Esophagus (tissue), 2 donors: ENCODE results near the gene MT1X. TPM values are rescaled to one million over a fixed set of nuclear protein-coding genes. Genes with fewer than 3 reads are reported as not detected.
"Not testable (repeated sequence)": the region's sequence is repeated elsewhere in the genome, so short reads cannot be mapped to it uniquely, and the experiment has no call there.

Experiments
- H3K27ac ChIP-seq, 2 donors: one replicate each; pipeline ENCODE4 v1.5.1; 2013; ENCODE audit warnings: low read depth in 2 of 2, mild to moderate bottlenecking in 2 of 2, inconsistent platforms in 1 of 2, low read length in 1 of 2, moderate library complexity in 1 of 2
- H3K27me3 ChIP-seq, 2 donors: one replicate each; pipeline ENCODE4 v1.6.1; 2013; ENCODE audit warnings: low read length in 2 of 2, control low read depth in 1 of 2, mild to moderate bottlenecking in 1 of 2; ENCODE audit not compliant: insufficient read depth in 2 of 2, control insufficient read depth in 1 of 2
- H3K36me3 ChIP-seq, 2 donors: one replicate each; pipeline ENCODE4 v1.6.1; 2013; ENCODE audit warnings: low read length in 1 of 2; ENCODE audit not compliant: control insufficient read depth in 2 of 2, insufficient read depth in 2 of 2
- H3K4me1 ChIP-seq, 2 donors: one replicate each; pipeline ENCODE4 v1.6.1; 2013; ENCODE audit warnings: low read length in 1 of 2; ENCODE audit not compliant: control insufficient read depth in 2 of 2, insufficient read depth in 2 of 2
- H3K4me3 ChIP-seq, 2 donors: one replicate each; pipeline ENCODE4 v1.5.1; 2013; ENCODE audit warnings: low read length in 2 of 2, mild to moderate bottlenecking in 2 of 2, low read depth in 1 of 2, moderate library complexity in 1 of 2
- H3K9me3 ChIP-seq, 2 donors: one replicate each; pipeline ENCODE4 v1.6.1; 2013; ENCODE audit warnings: mild to moderate bottlenecking in 2 of 2, low read depth in 1 of 2, low read length in 1 of 2, moderate library complexity in 1 of 2; ENCODE audit not compliant: control insufficient read depth in 2 of 2, insufficient read depth in 1 of 2
- WGBS, 2 donors: extraction: QIAGEN DNeasy Blood & Tissue Kit; methylation state at CpG; one replicate each; pipeline ENCODE4 v1.1.7; 2013; 5-methylcytosine and 5-hydroxymethylcytosine counted together
- polyA plus RNA-seq, 2 donors: library from polyadenylated mRNA; stranded (reverse); fragments of 200-250 nt; gene quantifications; one replicate each; pipeline ENCODE4 v1.2.3, GENCODE V29; 2013
- donor health status: healthy with polysubstance abuse.
- donor health status: Bipolar disorder and iron deficiency.

The MT1X gene
- polyA plus RNA-seq, 2 donors = 1,462 to 1,505 TPM

DNA sequence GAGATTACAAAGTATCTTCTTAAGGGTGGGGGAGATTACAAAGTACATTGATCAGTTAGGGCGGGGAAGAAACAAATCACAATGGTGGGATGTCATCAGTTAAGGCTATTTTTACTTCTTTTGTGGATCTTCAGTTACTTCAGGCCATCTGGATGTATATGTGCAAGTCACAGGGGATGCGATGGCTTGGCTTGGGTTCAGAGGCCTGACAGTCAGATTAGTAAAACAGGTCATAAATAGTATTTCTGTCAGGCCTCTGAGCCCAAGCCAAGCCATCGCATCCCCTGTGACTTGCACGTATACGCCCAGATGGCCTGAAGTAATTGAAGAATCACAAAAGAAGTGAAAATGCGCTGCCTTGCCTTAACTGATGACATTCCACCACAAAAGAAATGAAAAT is 7.7 kb upstream of the MT1X start:
- 78 to 81% methylated on average over 6 of the region's 6 CpGs for WGBS, 2 donors
- H3K4me1 ChIP-seq, H3K9me3 ChIP-seq, H3K36me3 ChIP-seq, H3K27me3 ChIP-seq, H3K27ac ChIP-seq, H3K4me3 ChIP-seq: not testable (repeated sequence)

DNA sequence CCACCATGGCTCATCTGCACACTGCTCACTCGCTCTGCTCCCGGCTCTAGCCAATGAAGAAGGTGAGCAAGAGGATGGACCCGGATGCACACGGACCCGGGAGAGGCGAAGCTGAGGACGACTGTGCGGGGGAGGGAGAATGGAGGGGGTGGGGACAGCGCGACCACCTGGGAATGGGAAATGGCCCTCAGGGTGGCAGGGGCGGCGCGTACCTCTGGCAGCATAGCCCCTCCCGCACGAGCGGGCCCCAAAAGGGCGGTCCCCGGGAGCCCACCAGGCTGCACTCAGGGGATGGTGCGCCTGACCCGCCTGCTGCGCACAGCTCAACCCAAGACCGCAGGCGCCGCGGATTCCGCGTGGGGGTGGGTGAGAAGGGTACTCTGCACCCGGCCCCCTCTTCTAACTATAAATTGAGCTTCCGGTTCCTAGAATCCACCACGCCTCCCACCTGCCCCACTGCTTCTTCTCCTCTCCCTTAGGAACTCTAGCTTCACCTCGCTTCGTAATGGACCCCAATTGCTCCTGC is 6.5 kb upstream of the MT1X start:
- Histone ChIP-seq H3K4me3 (peak overlapping the region; percentile 5 to 31), H3K36me3 (no peaks in the 10 kb centered on the region), H3K27ac (peak overlapping the region in 1 of 2 donors; percentile 4), H3K9me3 (no peaks in the 10 kb centered on the region), H3K4me1 (peaks cover 0 to 5% of the 10 kb centered on the region in 2 donors), H3K27me3 (no peaks in the 10 kb centered on the region)
- 26 to 36% methylated on average over 14 to 32 of the region's 32 CpGs for WGBS, 2 donors

DNA sequence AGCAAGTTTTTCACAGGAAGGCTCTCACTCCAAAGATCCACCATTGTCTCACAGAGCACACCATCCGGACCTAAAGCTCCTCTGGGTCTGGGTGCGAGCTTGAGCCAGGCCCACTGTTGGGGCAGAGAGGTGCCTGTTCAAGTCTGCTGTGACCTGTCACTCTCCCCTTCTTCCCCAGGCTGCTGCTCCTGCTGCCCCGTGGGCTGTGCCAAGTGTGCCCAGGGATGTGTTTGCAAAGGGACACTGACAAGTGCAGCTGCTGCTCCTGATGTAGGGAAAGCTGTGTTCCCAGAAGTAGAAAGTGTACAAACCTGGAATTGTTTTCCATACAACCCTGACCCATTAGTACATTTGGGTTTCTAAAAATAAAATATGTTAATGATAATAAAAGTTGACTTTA is 4.8 kb upstream of the MT1X start:
- no peaks in the 10 kb centered on the region for H3K27me3 ChIP-seq
- no peak overlapping the region for H3K27ac ChIP-seq
- whole genome bisulfite sequencing, 2 donors = 75 to 77% methylated on average over 3 of the region's 3 CpGs
- no peak overlapping the region for H3K4me3 ChIP-seq
- no peaks in the 10 kb centered on the region for H3K9me3 ChIP-seq
- H3K36me3 ChIP-seq = no peaks in the 10 kb centered on the region
- peaks cover 0 to 7% of the 10 kb centered on the region in 2 donors for H3K4me1 ChIP-seq

DNA sequence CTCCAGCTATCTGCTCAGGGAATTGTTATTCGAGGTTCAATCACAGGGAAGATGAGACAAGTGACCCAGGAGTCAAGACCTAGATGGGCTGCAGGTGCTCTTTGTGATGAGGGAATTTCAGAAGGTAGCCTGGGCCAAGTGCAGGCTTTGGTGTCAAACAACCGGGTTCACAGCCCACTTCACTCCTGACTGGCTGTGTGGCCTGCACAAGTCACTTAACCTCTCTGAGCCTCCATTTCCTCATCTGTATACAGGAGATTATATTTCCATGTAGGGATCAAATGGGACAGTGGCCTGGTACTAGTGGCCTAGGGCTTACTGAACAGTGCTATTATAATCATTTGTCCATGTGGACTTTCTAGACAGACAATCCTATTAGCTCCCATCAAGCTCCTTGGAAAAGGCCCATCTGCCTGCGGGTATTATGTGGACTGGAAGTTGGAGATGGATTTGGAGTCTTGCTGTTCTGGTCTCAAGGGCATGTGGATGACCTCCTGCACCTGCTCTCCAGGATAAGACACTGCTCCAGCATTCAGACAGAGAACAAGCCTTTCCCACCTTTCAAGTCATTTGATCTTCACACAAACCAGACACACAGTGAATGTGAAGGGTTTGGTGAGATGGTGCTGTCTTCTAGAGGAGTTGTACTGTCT is 3.1 kb upstream of the MT1X start:
- Histone ChIP-seq H3K27me3 (no peaks in the 10 kb centered on the region), H3K9me3 (no peaks in the 10 kb centered on the region), H3K36me3 (no peaks in the 10 kb centered on the region), H3K4me3 (no peak overlapping the region), H3K27ac (peak overlapping the region in 1 of 2 donors; percentile 7), H3K4me1 (peaks cover 1 to 10% of the 10 kb centered on the region in 2 donors)
- 92% methylated on average over 3 of the region's 3 CpGs for WGBS, 2 donors

DNA sequence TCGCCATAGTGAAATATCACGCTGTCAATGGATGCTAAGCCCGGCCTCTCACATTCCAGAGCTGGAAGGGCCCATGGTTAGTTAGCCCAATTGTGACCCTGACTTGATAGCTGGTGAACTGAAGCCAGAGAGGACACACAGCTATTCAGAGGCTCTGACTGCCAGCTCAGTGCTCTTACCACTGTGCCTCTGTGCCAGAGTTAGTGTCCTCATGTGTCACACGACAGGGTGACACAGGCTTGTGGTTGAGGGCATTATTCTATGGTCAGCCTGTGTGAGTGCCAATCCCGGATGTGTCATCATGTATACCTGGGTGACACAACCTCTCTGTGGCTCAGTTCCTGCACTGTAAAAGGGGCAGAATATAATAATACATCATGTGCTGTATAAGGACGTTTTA is 2.5 kb upstream of the MT1X start:
- Histone ChIP-seq H3K27ac (peak overlapping the region in 1 of 2 donors; percentile 7), H3K36me3 (no peaks in the 10 kb centered on the region), H3K4me3 (no peak overlapping the region), H3K4me1 (peaks cover 2 to 10% of the 10 kb centered on the region in 2 donors), H3K9me3 (no peaks in the 10 kb centered on the region), H3K27me3 (no peaks in the 10 kb centered on the region)
- WGBS, 2 donors = 80 to 81% methylated on average over 6 of the region's 6 CpGs

DNA sequence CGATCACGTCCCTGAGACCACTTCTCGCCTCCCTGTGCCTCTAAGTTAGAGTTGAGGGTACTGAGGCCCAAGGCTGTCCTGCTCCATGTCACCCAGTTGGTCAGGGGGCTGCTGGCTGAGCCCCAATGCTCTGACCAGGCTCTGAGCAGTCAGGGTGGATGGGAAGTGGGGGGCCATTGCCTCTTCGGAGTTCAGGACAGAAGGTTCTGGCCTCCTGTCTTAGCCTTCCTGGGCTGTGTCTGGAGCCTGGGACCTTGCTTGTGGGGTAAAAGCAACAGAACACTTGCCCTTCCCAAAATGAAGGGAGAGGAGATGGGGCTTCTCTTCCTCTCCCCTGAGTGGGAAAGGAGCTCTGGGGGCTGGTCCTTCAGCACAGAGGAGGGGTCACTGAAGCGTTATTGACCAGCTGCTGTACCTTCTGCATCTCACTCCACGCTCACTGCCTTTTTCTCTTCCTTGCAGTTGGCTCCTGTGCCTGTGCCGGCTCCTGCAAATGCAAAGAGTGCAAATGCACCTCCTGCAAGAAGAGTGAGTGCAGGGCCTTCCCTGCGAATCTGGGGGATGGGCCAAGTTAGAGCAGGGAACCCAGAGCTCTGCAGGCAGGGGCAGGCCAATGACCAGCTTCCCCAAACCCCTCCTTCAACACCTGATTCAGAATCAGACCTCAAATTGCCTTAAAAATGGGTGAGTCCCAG is 580 bp downstream of the MT1X start:
- H3K27me3 ChIP-seq = no peaks in the 10 kb centered on the region
- H3K9me3 ChIP-seq = no peaks in the 10 kb centered on the region
- H3K27ac ChIP-seq = peak overlapping the region; percentile 62 to 71
- H3K36me3 ChIP-seq = no peaks in the 10 kb centered on the region
- 21 to 24% methylated on average over 8 of the region's 8 CpGs for WGBS, 2 donors
- peaks cover 5% of the 10 kb centered on the region in 2 donors for H3K4me1 ChIP-seq
- peak overlapping the region; percentile 68 to 70 for H3K4me3 ChIP-seq

DNA sequence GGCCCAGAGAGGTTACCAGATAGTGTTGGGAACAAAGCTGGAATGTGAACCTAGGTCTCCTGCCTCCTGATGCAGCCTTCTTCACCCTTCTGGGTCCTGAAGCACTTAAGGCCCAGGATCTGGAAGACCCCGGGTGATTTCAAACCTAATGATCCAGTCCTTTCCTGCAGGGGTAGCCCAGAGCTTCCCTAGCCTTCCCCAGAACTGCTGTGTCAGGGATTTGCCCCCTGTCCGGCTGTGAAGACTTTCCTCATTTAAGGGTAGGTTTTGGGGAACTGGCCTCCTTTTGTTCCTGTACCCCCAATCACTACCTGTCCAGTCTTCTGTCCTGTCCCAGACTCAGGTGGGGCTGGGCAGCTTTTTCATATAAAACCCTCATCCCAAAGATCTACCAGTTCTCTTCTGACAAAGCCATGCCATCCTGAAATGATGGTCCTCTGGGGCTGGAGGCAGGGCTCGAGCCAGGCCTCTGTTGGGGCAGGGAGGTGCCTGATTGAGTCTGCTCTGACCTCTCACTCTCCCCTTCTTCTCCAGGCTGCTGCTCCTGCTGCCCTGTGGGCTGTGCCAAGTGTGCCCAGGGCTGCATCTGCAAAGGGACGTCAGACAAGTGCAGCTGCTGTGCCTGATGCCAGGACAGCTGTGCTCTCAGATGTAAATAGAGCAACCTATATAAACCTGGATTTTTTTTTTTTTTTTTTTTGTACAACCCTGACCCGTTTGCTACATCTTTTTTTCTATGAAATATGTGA is 1.3 kb downstream of the MT1X start:
- Histone ChIP-seq H3K36me3 (no peaks in the 10 kb centered on the region), H3K27ac (peak overlapping the region; percentile 62 to 83), H3K27me3 (no peaks in the 10 kb centered on the region), H3K4me1 (peaks cover 5% of the 10 kb centered on the region in 2 donors), H3K4me3 (peak overlapping the region; percentile 68 to 70), H3K9me3 (no peaks in the 10 kb centered on the region)
- 40% methylated on average over 5 of the region's 5 CpGs for WGBS, 2 donors

DNA sequence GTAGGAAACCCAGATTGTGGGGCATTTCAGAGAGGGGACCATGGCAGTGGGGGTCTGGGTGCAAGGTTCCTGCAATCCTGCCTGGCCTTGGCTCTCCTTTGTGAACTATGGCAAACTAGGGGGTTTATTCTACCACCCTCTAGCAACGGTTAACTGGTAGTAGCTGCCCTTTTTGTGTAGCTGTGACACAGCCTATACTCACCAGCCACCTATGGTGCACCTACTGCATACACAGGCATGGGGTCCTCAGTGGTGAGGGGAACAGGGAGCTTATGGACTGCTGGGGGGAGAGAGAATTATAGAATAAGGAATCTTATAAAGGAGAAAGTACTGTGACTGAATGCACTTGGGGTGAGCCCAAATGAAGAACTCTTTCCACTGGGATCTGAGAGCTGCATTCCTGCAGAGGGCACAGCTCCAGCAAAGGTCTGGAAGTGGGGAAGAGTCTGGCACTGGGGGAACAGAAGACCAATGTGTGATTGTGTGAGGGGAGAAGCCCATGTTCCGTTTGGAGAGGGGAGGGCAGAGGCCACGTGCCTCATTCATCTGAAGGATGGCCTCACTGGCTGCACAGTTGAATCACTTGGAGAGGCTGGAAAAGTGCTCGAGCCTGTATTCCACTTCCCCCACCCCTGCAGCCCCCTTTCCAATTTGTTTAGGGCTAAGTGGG is 2.1 kb downstream of the MT1X start:
- H3K36me3 ChIP-seq = no peaks in the 10 kb centered on the region
- no peaks in the 10 kb centered on the region for H3K9me3 ChIP-seq
- H3K4me3 ChIP-seq = peak overlapping the region in 1 of 2 donors; percentile 70
- 41 to 54% methylated on average over 4 of the region's 4 CpGs for WGBS, 2 donors
- peak overlapping the region; percentile 57 to 83 for H3K27ac ChIP-seq
- peaks cover 5% of the 10 kb centered on the region in 2 donors for H3K4me1 ChIP-seq
- H3K27me3 ChIP-seq = no peaks in the 10 kb centered on the region

DNA sequence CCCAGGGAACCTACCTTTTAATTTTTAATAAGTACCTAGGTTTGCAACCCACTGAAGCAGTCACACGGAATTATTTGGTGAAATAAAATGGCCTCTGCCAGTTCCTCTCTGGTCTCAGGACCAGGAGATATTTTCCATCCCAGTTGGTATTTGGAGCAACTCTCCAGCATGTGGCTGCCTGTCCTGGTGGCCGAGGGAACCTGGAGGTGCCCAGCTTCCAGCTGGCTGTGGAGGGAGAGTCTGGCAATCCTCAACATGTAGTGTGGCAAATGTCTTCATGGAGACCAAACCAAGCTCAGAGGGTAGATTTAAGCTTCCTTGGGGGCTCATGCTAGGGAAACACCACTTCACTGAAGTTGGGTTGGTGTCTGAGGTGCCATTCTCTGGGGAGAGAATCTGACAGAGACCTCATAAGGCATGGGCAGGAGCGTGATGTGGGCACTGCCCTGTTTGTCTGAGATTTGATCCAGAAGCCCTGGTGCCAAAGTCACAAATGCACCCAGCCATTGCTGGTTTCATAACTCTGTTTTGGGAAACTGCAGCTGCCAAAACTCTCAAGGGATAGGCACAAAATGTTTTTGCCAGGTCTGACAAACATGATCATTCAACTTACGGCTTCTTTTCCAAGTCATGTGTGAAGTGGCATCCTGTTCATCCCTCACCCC is 2.8 kb downstream of the MT1X start:
- Histone ChIP-seq H3K36me3 (no peaks in the 10 kb centered on the region), H3K27ac (peak overlapping the region; percentile 57 to 83), H3K4me3 (no peak overlapping the region), H3K9me3 (no peaks in the 10 kb centered on the region), H3K27me3 (no peaks in the 10 kb centered on the region), H3K4me1 (peaks cover 5 to 11% of the 10 kb centered on the region in 2 donors)
- WGBS, 2 donors = 49 to 61% methylated on average over 4 of the region's 4 CpGs
